ENCODE data around the gene FBRSL1. TPM values are rescaled to one million over a fixed set of nuclear protein-coding genes. Genes with fewer than 3 reads are reported as not detected.

FBRSL1 gene
- total and polyA plus RNA-seq, 9 of the 15 experiments (the other 6 are each of a cell fraction or from before 2014, with no cell fraction given): 0.24 to 129 (median 7.3) TPM

GRCh38 chr12:132530447-132530846 is 40.5 kb downstream of the FBRSL1 start (continued):
- TF ChIP-seq CEBPG (CRISPR knock-in tag; IDR thresholded peaks at IDR 0.05) (no peak), CEBPG (tag; conservative IDR thresholded peaks at IDR 0.05 in 1 of 2, IDR thresholded peaks at IDR 0.05 in 1 of 2) (no peak), SMARCE1 (IDR thresholded peaks at IDR 0.05) (no peak), PATZ1 (CRISPR knock-in tag; IDR thresholded peaks at IDR 0.05; ENCODE audit: borderline replicate concordance) (no peak), ZBTB33 (CRISPR knock-in tag; IDR thresholded peaks at IDR 0.05) (no peak)

- ChIA-PET POLR2A (no interaction called here), CTCF (ENCODE audit: low intra/inter-chr PET ratio) (no interaction called here)
- H3K36me3 ChIP-seq (ENCODE audit: control insufficient read depth, insufficient read depth, low read length): no peaks in the 10 kb centered on the region; the same call in 2 of the 3 replicates
- H3K9me1 ChIP-seq (ENCODE audit: control insufficient read depth, insufficient read depth, low read length): no peaks in the 10 kb centered on the region
- no peaks in the 10 kb centered on the region for H3K79me2 ChIP-seq (ENCODE audit: control insufficient read depth, insufficient read depth, low read length)
- H4K20me1 ChIP-seq (replicated peaks; ENCODE audit: control insufficient read depth, insufficient read depth, low read length): peaks cover 4% of the 10 kb centered on the region
- H3K27ac ChIP-seq (ENCODE audit: extremely low read depth, low read depth, low read length): no peak overlapping the region
- 69% methylated on average over 7 of the region's 7 CpGs for WGBS (ENCODE audit: insufficient coverage, low coverage, missing lambda C conversion rate)
- DNase-seq (ENCODE audit: extremely low read depth in 1 of 4, low spot score in 3 of 4) (no peak), ATAC-seq (no peak), FAIRE-seq (no peak)
- peaks cover 0 to 46% of the 10 kb centered on the region in 2 experiments; a peak in 2 of 5 replicates for H3K4me1 ChIP-seq (replicated peaks in 1 of 2; ENCODE audit: control insufficient read depth in 2 of 2, insufficient read depth in 2 of 2, low read length in 2 of 2)
- no TSS peak for BruUV-seq (replicated peaks)
- H3K9ac ChIP-seq (ENCODE audit: insufficient read depth in 1 of 2, low read depth in 2 of 2, low read length in 2 of 2): no peak overlapping the region
- H2AFZ ChIP-seq (ENCODE audit: low read depth, low read length): no peak overlapping the region
- H3K4me3 ChIP-seq: no peak overlapping the region
- intact Hi-C loops (cut with micrococcal nuclease): no loop called here
- H3K9me3 ChIP-seq (replicated peaks; ENCODE audit: control insufficient read depth, insufficient read depth, low read depth, low read length): peaks cover 2% of the 10 kb centered on the region; the same call in 1 of the 2 replicates
- in situ Hi-C loops (cut with MboI): no loop called here
- H3K4me2 ChIP-seq (ENCODE audit: insufficient read depth, low read length): no peak overlapping the region
- H3K27me3 ChIP-seq (ENCODE audit: control insufficient read depth in 2 of 2, insufficient read depth in 2 of 2, low read length in 2 of 2): no peaks in the 10 kb centered on the region
- TF ChIP-seq HLTF (IDR thresholded peaks at IDR 0.05) (no peak), ZNF57 (CRISPR knock-in tag; IDR thresholded peaks at IDR 0.05) (no peak), ZNF133 (CRISPR knock-in tag; IDR thresholded peaks at IDR 0.05) (no peak), KAT8 (IDR thresholded peaks at IDR 0.05; ENCODE audit: low read depth) (no peak), IFI16 (CRISPR knock-in tag; IDR thresholded peaks at IDR 0.05) (no peak), PHF20 (IDR thresholded peaks at IDR 0.05; ENCODE audit: partially characterized antibody) (no peak), JUND (IDR thresholded peaks at IDR 0.05; ENCODE audit: borderline replicate concordance, low read depth, low read length) (no peak), JUND (tag; IDR thresholded peaks at IDR 0.05; ENCODE audit: borderline replicate concordance, low read depth, low read length) (no peak), ARID4B (CRISPR knock-in tag; IDR thresholded peaks at IDR 0.05) (no peak)
Measured at GRCh38 chr12:132530851-132531250, 40.9 kb downstream of the FBRSL1 start.
